ENCODE results near the gene MFNG.
A peak's percentile ranks its signal among the peaks of the same experiment; 100 is the strongest.

The MFNG gene

DNA sequence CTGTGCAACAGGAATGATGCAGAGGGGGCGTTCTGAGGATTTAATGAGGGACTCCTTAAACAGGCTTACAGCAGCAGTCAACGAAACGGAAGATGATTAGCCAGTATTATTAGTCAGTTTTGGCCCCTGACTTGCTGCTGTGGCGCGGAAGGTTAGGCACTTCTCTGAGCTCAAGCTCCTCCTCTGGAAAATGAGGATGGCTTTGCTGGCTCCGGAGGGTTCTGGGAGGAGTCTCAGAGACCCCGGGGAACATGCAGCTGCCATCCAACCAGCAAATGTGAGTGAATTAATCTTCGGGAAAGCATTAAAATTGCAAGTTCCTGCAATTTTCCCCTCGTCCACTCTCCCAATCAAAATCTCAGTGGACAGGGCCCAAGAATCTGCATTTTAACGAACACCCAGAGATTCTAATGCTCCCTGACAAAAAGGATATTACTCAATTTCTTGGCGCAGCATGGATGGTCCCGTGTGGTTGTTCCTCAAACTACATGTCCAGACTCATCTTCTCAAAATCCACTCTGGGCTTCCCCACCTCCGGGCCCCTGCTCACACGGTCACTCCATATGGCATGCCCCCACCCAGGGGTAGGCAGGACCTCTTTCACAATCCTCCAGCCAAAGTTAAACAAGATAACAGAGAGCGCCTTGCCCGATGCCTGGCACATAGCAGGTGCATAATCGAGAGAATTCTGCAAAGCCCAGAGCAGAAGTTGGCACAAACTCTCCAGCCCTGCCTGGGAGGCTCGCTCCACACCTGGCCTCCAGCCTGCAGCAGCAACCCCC lies 65.3 kb downstream of the MFNG start:
- no peak for DNase-seq

DNA sequence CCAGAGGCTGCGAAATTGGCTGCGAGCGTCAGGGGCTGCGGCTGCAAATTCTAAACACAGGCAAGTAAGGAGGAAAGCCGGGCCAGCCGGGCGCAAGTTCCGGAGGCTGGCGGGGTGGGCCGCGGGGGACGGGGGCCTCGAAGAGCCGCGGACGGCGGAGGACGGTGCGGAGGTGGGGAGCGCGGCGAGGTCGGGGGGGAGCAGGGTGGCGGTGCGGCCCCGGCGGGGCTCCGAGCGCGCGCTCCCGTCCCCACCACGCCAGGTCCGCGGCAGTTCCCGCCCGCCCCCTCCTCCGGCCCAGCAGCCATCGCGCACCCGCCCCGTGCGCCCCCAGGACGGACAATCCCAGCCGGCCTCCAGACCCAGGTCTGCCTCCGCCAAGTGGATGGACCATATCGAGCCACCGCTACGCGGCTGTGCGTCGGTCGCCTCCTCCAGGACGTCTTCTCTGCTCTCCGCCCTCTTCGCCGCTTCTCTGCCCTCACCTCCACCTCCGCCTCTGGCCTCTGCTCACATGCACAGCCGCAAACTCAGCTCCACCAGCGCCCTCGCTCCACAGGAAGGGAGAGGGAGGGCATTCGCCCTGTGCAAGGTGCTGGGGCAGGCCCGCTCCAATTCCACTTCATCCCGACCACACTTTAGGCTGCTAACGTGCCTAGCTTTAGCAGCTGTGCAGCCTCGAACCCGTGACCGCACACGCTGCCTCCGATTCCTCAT lies 66.1 kb downstream of the MFNG start:
- DNase-seq: peak; percentile 34

DNA sequence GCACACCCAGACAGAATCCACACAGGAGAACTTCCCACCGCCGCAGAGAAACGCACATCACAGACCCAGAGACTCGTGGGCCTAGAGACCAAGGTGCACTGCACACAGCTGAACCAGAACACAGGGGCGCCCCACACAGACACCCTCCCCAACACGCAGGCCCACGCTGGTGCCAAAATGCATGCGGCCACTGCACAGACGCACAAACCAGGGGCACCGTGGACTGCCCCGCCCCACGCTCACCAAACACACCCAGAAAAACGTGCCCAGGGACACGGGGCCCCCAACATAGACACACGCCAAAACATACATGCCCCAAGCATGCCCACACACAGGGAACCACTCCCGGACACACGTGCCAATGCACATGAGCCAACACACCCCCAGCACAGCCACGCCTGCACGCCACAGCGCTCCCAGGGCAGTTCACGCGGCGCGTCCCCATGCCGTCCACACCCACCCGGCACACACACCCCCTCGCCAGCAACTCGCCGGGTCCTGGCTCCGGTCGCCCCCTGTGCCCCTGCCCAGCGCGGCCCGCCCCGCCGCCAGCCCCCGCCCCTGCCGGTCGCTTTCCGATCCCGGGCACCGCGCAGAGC lies 66.7 kb downstream of the MFNG start:
- DNase-seq: no peak

All from NCI-H526 treated with DMSO at 0.1 percent for 48 hours (cell line).